ENCODE results near the gene ATP5MC3. TPM values are rescaled to one million over a fixed set of nuclear protein-coding genes. Genes with fewer than 3 reads are reported as not detected.

ATP5MC3 gene
- total and polyA plus RNA-seq, 2 donors (not counting 3 experiments of a cell fraction or from before 2014, with no cell fraction given): 201 to 452 TPM

- Histone ChIP-seq H3K4me2 (ENCODE audit: insufficient read depth, low read length) (no peak overlapping the region), H2AFZ (ENCODE audit: low read depth, low read length) (no peak overlapping the region), H3K4me3 (replicated peaks in 1 of 3; ENCODE audit: insufficient read depth in 1 of 3, low read depth in 1 of 3, low read length in 3 of 3) (no peak overlapping the region), H3K9ac (replicated peaks; ENCODE audit: extremely low read depth, insufficient read depth, low read length) (no peak overlapping the region), H3K9me1 (replicated peaks; ENCODE audit: control insufficient read depth, extremely low read depth, insufficient read depth, low read length) (no peaks in the 10 kb centered on the region), H3K36me3 (ENCODE audit: control insufficient read depth in 2 of 2, extremely low read depth in 1 of 2, insufficient read depth in 2 of 2, low read length in 2 of 2) (no peaks in the 10 kb centered on the region), H3K27me3 (ENCODE audit: control insufficient read depth in 2 of 2, insufficient read depth in 2 of 2, low read length in 2 of 2) (peaks cover 0 to 4% of the 10 kb centered on the region in 2 experiments), H3K79me2 (ENCODE audit: control insufficient read depth, insufficient read depth, low read length) (no peaks in the 10 kb centered on the region), H4K20me1 (replicated peaks; ENCODE audit: control insufficient read depth, extremely low read depth, insufficient read depth, low read length) (no peaks in the 10 kb centered on the region), H3K9me3 (replicated peaks; ENCODE audit: control insufficient read depth, insufficient read depth, low read length) (no peaks in the 10 kb centered on the region), H3K27ac (ENCODE audit: insufficient read depth, low read depth, low read length) (no peak overlapping the region), H3K4me1 (ENCODE audit: control insufficient read depth, extremely low read depth, insufficient read depth, low read length) (no peaks in the 10 kb centered on the region)
- intact Hi-C loops (cut with micrococcal nuclease): no loop called here
- DNase-seq (ENCODE audit: low read depth, low spot score) (no peak), FAIRE-seq (no peak)
- no TSS peak for BruUV-seq (replicated peaks)
- CTCF ChIA-PET: interaction anchor here (1.1 to 4.3 kb wide), 2 partner anchors 10 to 33 kb away, joined by 3 to 14 read pairs; no protein-coding TSS in a partner anchor
- dilution Hi-C loops (cut with MboI; ENCODE audit: extremely low pct_ligation_motif_present, low sequenced_read_pairs): no loop called here
- TF ChIP-seq GATA2 (IDR thresholded peaks at IDR 0.05; ENCODE audit: insufficient read depth, insufficient read length, low read depth, low read length) (no peak), CTCF (IDR thresholded peaks at IDR 0.05; ENCODE audit: extremely low read depth in 1 of 2, insufficient read depth in 1 of 2, low read depth in 1 of 2, low read length in 2 of 2) (no peak), MYC (IDR thresholded peaks at IDR 0.05; ENCODE audit: low read depth, low read length) (no peak), FOS (IDR thresholded peaks at IDR 0.05; ENCODE audit: borderline replicate concordance, insufficient read depth, low read length) (no peak), JUN (IDR thresholded peaks at IDR 0.05; ENCODE audit: borderline replicate concordance, insufficient read depth, insufficient read length, low read depth) (no peak)
- POLR2A ChIA-PET: no interaction called here
Measured at GRCh38 chr2:175218551-175218950, 37.0 kb upstream of the ATP5MC3 start.

All from endothelial cell of umbilical vein (primary cell).